GM19239 (cell line): Measurements from ENCODE around the gene CALB2.
"Not testable (repeated sequence)": the region's sequence is repeated elsewhere in the genome, so short reads cannot be mapped to it uniquely, and the experiment has no call there.

Experiments used
- DNase-seq: peaks from one replicate; pipeline ENCODE4 v3.0.0; 2011; ENCODE audit warnings: low spot score; ENCODE audit not compliant: insufficient read length
- FAIRE-seq: peaks from 2 replicates; lab custom pipeline; 2011; peaks lifted over from hg19 to GRCh38; lab: Jason Lieb, UNC

CALB2 gene

DNA sequence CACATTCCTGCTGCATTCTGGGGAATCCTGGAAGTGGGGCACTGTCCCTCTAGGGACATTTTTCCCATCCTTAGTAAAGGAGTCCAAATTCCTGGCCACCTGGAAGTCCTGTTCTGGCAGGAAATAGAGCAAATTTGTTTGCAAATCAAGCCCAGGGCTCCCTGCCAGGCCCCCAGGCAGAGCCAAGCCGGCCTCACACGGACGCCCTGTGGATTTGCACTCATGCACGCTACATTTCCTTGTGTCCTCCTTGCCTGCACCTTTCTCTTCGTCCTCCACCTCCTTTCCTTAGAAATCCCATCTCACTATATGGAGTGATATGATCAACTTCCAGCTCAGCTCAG lies 7.0 kb upstream of the CALB2 start:
- DNase-seq (no peak), FAIRE-seq (no peak)

DNA sequence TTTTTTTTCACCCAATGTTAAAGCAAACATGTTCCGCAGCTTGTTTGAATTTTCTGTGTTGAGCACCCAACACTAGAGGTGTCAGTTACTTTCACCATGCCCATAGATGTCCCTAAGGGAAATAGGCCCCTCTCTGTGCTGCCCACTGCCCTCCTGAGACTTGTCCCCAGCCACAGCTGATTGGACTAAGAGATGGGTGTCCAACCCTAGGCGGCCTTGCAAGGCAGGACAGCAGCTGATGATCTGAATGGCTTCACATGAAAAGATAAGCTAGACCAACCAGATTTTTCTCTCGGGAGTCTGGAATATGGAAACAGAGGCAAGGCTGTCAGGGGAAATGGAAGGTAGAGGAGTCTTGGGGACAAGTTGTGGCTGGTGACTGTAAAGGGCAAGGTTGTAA lies 6.1 kb upstream of the CALB2 start:
- no peak for DNase-seq
- no peak for FAIRE-seq

DNA sequence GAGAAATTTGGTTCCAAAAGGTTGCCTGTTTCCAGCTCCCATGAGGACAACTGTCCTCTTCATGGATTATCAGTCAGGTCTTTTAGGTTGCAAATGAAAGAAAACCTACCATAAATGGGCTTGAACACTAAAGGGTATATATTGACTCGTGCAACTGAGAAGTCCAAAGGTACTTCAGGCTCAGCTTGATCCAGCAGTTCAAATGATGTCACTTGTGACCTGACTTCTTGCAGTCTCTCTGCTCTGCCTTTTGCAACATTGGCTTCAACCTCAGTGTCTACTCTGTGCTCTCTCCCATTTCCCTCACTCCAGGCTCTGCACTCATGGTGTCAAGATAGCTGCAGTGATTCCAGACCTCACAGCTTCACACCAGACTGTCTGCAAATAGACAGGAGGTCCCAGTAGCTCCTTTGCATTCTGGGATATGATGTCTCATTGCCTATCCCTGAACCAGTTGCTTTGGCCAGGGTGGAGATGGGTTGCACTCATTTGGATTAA lies 5.5 kb upstream of the CALB2 start:
- FAIRE-seq = no peak
- no peak for DNase-seq

GRCh38 chr16:71353736-71354135 lies 4.8 kb upstream of the CALB2 start:
- no peak for DNase-seq
- FAIRE-seq = no peak

DNA sequence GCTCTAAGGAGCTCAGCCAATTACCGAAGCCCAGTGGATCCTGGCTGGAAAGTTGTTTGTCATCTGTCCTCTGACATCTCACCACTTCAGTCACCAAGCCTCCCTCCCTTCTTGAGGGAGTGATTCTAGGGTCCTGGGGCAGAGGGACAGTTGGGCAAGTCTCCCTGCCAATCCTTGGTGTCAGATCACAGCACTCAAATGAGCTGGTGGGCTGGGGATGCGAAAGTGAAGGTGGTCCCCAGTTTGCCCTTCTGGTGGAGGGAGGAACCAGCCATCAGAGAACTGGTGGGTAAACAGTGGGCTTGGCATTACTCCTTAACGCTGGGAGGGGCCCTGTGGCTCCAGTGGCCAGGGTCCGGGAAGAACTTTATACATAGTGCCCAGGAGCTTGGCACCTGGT lies 4.4 kb upstream of the CALB2 start:
- FAIRE-seq (no peak), DNase-seq (no peak)

- FAIRE-seq = no peak
- DNase-seq = no peak
Measured at GRCh38 chr16:71356051-71356740, 2.3 kb upstream of the CALB2 start.

DNA sequence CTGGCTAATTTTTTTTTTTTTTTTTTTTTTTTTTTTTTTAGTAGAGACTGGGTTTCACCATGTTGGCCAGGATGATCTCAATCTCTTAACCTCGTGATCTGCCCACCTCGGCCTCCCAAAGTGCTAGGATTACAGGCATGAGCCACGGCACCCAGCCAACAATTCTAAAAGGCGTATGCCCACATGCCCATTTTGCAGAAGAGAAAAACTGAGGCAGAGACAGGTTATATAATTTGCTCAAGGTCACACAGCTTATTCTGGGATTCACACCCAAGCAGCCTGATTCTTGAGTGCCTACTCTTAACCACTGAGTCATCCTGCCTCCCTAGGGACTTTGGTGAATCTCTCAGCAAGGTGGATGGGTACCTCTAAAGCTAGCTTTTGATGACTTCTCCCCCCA lies 1.6 kb upstream of the CALB2 start:
- not testable (repeated sequence) for FAIRE-seq, DNase-seq

GRCh38 chr16:71357681-71358080 lies 842 bp upstream of the CALB2 start:
- DNase-seq (no peak), FAIRE-seq (no peak)

DNA sequence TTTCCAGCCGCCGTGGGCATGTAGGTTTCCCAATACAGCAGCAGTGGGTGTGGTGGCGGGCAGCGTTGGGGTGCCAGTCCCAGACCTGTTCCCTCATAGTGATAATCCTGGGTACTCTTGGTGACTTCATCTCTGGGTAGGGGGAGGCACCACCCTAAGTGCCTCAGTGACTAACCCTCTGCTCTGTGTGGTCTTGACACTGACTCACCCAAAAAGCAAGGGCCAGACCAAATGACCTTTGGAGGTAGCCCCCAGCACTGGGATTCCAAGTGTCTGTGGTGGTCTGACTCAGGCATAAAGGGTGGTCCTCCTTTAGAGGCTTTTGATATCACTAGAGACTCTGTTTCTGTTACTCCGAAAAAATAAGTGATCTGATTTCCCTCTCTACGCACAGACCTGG lies 908 bp downstream of the CALB2 start:
- FAIRE-seq (no peak), DNase-seq (no peak)

DNA sequence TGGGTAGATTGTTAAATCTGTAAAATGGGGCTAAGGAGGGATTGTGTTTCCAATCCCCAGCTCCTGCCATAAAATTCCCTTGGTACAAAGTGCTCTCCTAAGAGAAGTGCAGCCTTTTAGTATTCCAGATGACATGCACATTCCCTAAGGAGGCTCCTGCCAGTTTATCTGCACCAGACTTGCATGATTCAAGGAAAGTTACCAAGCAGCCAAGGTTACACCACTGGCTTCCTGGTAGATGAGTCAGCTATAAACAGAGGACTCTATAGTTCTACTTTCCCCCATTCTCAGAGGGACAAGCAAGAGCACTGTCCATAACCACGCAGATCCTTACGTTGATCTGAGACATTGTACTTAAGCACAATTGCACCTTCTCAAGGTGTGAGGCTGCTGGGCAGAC lies 1.9 kb downstream of the CALB2 start:
- DNase-seq = no peak
- FAIRE-seq = no peak

DNA sequence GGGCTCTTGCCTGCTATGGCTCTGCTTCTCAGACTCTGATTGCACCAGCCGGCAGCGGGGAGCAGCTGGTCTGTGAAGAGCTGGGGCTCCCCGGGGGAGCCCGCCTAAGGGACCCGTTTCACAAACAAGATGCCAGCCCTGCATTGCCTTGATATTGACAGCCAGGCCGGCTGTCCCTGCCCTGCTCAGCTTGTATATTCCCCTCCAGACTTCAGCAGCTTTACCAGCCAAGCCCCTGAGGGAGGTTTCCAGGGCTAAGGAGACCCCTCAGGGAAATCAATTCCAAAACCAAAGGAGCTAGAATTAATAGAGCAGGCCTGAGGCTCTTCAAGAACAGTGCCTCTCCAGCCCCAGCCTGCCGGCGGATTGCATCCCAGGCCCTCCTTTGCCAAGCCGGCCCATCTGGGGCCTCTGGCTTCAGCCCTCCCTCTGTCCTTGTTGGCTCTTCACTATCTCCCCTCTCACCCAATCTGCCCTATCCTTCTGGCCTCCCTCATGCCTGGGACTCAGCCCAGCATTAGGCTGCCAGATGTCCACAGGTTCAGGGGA lies 5.7 kb downstream of the CALB2 start:
- DNase-seq (no peak), FAIRE-seq (no peak)

GRCh38 chr16:71365021-71365420 lies 6.5 kb downstream of the CALB2 start:
- DNase-seq = no peak
- no peak for FAIRE-seq

DNA sequence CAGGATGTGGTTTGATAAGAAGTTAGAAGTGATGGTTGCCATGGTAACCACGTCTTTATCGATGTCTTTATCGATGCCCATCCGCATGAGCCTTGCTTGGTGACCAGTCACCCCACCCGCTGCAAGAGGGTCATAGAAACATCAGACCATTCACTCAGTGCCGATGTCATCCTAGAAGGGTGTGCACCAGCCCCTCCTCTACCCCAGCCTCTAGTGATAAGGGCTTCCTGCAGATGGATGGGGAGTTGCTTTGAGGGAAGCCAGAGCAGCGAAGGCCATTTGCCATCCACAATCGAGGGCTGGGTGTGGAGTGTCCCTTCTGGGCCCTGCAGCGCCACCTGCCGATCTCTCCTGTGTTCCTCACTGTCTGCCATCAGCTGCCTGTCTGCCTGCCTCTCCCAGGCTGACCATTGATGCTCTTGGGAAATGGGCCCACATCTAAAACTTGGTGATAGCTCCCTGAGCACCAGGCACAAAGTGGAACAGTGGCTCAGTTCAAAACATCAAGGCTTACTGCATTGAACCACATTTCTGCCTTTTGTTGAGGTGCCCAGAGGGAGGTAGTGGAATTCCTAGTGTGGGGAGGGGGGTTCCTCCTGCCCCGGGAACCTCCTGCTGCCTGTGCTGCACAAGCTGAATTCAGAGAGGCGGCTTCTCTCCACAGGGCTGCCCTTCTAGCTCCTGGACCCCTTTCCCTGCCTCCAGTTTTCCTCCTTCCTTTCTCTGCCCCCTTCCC lies 8.9 kb downstream of the CALB2 start:
- no peak for FAIRE-seq
- peak; percentile 45 for DNase-seq

DNA sequence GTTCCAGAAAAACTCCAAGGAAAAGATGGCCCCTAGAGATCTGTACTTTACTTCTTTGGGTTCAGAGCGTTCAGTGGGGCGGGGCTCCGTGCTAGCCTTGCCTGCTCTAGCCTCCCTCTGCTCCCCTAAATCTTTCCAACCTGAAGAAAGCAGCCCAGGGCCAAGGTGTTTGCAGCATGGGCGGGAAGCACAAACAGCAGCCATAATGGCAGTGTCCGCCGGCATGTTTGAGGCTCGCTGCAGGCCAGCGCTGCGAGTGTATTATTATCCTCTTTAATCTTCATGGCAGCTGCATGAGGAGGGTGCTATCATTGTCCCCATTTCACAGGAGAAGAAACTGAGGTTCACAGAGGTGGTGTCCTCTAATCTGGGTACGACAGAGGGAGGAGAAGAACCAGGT lies 10.4 kb downstream of the CALB2 start:
- FAIRE-seq = no peak
- no peak for DNase-seq

GRCh38 chr16:71369494-71369893 lies 11.0 kb downstream of the CALB2 start:
- DNase-seq = no peak
- no peak for FAIRE-seq

GRCh38 chr16:71371237-71371636 lies 12.7 kb downstream of the CALB2 start:
- DNase-seq (no peak), FAIRE-seq (no peak)

GRCh38 chr16:71373073-71373472 lies 14.6 kb downstream of the CALB2 start:
- FAIRE-seq (no peak), DNase-seq (no peak)

- FAIRE-seq (no peak), DNase-seq (no peak)
Measured at GRCh38 chr16:71376465-71377157, 18.1 kb downstream of the CALB2 start.

DNA sequence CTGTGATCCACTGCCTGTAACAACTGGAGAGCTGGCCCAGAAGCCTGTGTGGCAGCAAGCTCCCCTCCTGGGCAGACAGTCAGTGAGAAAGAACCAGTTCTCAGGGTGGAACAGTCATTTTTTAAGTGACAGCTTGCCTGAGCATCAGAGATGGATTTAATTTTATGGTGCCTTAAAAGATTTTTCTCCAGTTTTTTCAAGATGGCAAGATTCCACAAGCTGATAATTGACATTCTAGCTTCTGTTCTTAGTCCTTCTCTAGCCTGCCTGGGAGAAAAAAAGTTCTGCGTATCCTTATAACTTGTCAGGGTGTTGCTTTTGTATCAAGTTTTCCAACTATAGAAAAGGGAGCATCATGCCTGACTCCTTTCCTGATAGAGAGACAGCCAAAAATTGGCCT lies 21.2 kb downstream of the CALB2 start:
- DNase-seq (no peak), FAIRE-seq (no peak)

GRCh38 chr16:71380831-71381230 lies 22.3 kb downstream of the CALB2 start:
- DNase-seq (no peak), FAIRE-seq (no peak)
